Activated T-cell treated with anti-CD3 and anti-CD28 coated beads, Interleukin-2, amount 50 U/mL, for 72 hours (primary cell): ENCODE data around the gene KIAA1217. TPM values are rescaled to one million over a fixed set of nuclear protein-coding genes. Genes with fewer than 3 reads are reported as not detected.
A peak's percentile ranks its signal among the peaks of the same experiment; 100 is the strongest.

Experiments
- ATAC-seq, 2 donors: fragments of 150-1000 bp; cut with Tn5 transposase; replicated peaks in 1 of 2; 2 replicates each; pipeline ENCODE4 v1.10.0; 2021; ENCODE audit warnings: moderate library complexity in 2 of 2, mild to moderate bottlenecking in 1 of 2
- DNase-seq, 2 donors: peaks; one replicate each; pipeline ENCODE4 v3.0.0; 2021 to 2022; ENCODE audit warnings: mixed read lengths in 1 of 2
- H3K27ac Mint-ChIP-seq: one replicate; pipeline ENCODE4 v1.8.0; 2022; ENCODE audit warnings: mild to moderate bottlenecking, moderate library complexity, mixed read lengths
- H3K27me3 Mint-ChIP-seq: one replicate; pipeline ENCODE4 v1.8.0; 2022; ENCODE audit warnings: low read depth, mixed read lengths
- H3K36me3 Mint-ChIP-seq, 2 donors: one replicate each; pipeline ENCODE4 v1.8.0; 2022; ENCODE audit warnings: mixed read lengths in 2 of 2, mild to moderate bottlenecking in 1 of 2; ENCODE audit not compliant: insufficient read depth in 2 of 2
- H3K4me1 Mint-ChIP-seq: one replicate; pipeline ENCODE4 v1.8.0; 2022; ENCODE audit warnings: low read depth, mixed read lengths
- H3K4me3 Mint-ChIP-seq, 2 donors: one replicate each; pipeline ENCODE4 v1.8.0; 2022; ENCODE audit warnings: mild to moderate bottlenecking in 2 of 2, mixed read lengths in 2 of 2, moderate library complexity in 2 of 2
- H3K9me3 Mint-ChIP-seq, 2 donors: one replicate each; pipeline ENCODE4 v1.8.0; 2022; ENCODE audit warnings: mixed read lengths in 2 of 2
- total RNA-seq, 2 donors: library from RNA; stranded (reverse); gene quantifications; one replicate each; pipeline ENCODE4 v1.2.3, GENCODE V29; 2022

KIAA1217 gene
- total RNA-seq, 2 donors from 2014 or later = 0.60 to 0.84 TPM

GRCh38 chr10:24449321-24449740 is 240.4 kb downstream of the KIAA1217 start:
- H3K9me3 Mint-ChIP-seq = peaks cover 0 to 2% of the 10 kb centered on the region in 2 donors
- no peaks in the 10 kb centered on the region for H3K36me3 Mint-ChIP-seq
- H3K27me3 Mint-ChIP-seq = peaks cover 50% of the 10 kb centered on the region
- no peak for DNase-seq
- peak overlapping the region in 1 of 2 donors; percentile 51 for H3K4me3 Mint-ChIP-seq
- H3K4me1 Mint-ChIP-seq = peaks cover 18% of the 10 kb centered on the region
- peak overlapping the region; percentile 7 for H3K27ac Mint-ChIP-seq
- ATAC-seq = peak; percentile 70 to 75

- H3K27me3 Mint-ChIP-seq = peaks cover 55% of the 10 kb centered on the region
- peaks cover 0 to 2% of the 10 kb centered on the region in 2 donors for H3K9me3 Mint-ChIP-seq
- H3K27ac Mint-ChIP-seq = no peak overlapping the region
- ATAC-seq (no peak), DNase-seq (no peak)
- H3K4me1 Mint-ChIP-seq = peaks cover 18% of the 10 kb centered on the region
- H3K36me3 Mint-ChIP-seq = no peaks in the 10 kb centered on the region
- no peak overlapping the region for H3K4me3 Mint-ChIP-seq
Observed at GRCh38 chr10:24449769-24450310, 240.9 kb downstream of the KIAA1217 start.

DNA sequence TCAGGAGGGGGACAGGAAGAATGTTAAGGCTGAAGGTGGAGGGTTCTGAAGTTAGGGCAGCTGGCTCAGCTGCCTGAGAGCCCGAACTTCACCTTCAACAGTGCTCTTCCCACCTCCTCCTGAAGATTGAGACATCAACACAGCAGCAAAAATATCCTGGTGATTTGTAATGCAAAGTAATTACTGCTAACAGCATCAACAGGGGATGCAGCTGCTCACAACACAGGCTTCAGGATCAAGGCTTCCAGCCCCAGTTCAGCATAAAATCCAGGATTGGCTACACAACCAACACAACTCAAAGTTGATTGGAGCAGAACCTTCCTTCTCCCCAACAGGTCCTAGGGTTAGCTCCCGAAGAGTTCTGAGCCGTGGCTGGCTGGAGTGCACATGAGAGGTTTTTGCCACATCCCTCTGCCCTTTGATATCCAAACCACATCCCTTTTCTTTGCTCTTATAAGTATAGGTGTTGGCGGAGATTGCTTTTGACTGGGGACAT is 242.4 kb downstream of the KIAA1217 start:
- Mint-ChIP-seq H3K4me1 (peaks cover 18% of the 10 kb centered on the region), H3K27ac (no peak overlapping the region), H3K27me3 (peaks cover 70% of the 10 kb centered on the region), H3K4me3 (peak overlapping the region in 1 of 2 donors; percentile 47), H3K36me3 (no peaks in the 10 kb centered on the region), H3K9me3 (peaks cover 1 to 2% of the 10 kb centered on the region in 2 donors)
- ATAC-seq = peak in 1 of 2 donors; percentile 44
- DNase-seq = no peak

GRCh38 chr10:24452030-24452429 is 243.1 kb downstream of the KIAA1217 start:
- peaks cover 65% of the 10 kb centered on the region for H3K27me3 Mint-ChIP-seq
- peaks cover 18% of the 10 kb centered on the region for H3K4me1 Mint-ChIP-seq
- DNase-seq = no peak
- no peak overlapping the region for H3K27ac Mint-ChIP-seq
- H3K36me3 Mint-ChIP-seq = no peaks in the 10 kb centered on the region
- peak overlapping the region in 1 of 2 donors; percentile 47 for H3K4me3 Mint-ChIP-seq
- no peak for ATAC-seq
- H3K9me3 Mint-ChIP-seq = peaks cover 0 to 1% of the 10 kb centered on the region in 2 donors

GRCh38 chr10:24453404-24453830 is 244.5 kb downstream of the KIAA1217 start:
- Mint-ChIP-seq H3K4me1 (peaks cover 18% of the 10 kb centered on the region), H3K9me3 (peaks cover 0 to 1% of the 10 kb centered on the region in 2 donors), H3K27ac (no peak overlapping the region), H3K4me3 (no peak overlapping the region), H3K27me3 (peaks cover 66% of the 10 kb centered on the region), H3K36me3 (no peaks in the 10 kb centered on the region)
- DNase-seq (no peak), ATAC-seq (no peak)

GRCh38 chr10:24453973-24454372 is 245.0 kb downstream of the KIAA1217 start:
- Mint-ChIP-seq H3K4me1 (peaks cover 13% of the 10 kb centered on the region), H3K27me3 (peaks cover 68% of the 10 kb centered on the region), H3K36me3 (no peaks in the 10 kb centered on the region), H3K4me3 (no peak overlapping the region), H3K9me3 (peaks cover 0 to 1% of the 10 kb centered on the region in 2 donors), H3K27ac (no peak overlapping the region)
- ATAC-seq (no peak), DNase-seq (no peak)

GRCh38 chr10:24455447-24455846 is 246.5 kb downstream of the KIAA1217 start:
- no peak overlapping the region for H3K4me3 Mint-ChIP-seq
- H3K9me3 Mint-ChIP-seq = peaks cover under 1 to 1% of the 10 kb centered on the region in 2 donors
- ATAC-seq (no peak), DNase-seq (no peak)
- no peak overlapping the region for H3K27ac Mint-ChIP-seq
- H3K36me3 Mint-ChIP-seq = peaks cover 0 to 3% of the 10 kb centered on the region in 2 donors
- peaks cover 7% of the 10 kb centered on the region for H3K4me1 Mint-ChIP-seq
- peaks cover 62% of the 10 kb centered on the region for H3K27me3 Mint-ChIP-seq

- DNase-seq (no peak), ATAC-seq (peak in 1 of 2 donors; percentile 33)
- Mint-ChIP-seq H3K27me3 (peaks cover 64% of the 10 kb centered on the region), H3K4me1 (peaks cover 3% of the 10 kb centered on the region), H3K4me3 (no peak overlapping the region), H3K27ac (no peak overlapping the region), H3K36me3 (peaks cover 0 to 3% of the 10 kb centered on the region in 2 donors), H3K9me3 (peaks cover 1 to 2% of the 10 kb centered on the region in 2 donors)
Observed at GRCh38 chr10:24456322-24456721, 247.4 kb downstream of the KIAA1217 start.

DNA sequence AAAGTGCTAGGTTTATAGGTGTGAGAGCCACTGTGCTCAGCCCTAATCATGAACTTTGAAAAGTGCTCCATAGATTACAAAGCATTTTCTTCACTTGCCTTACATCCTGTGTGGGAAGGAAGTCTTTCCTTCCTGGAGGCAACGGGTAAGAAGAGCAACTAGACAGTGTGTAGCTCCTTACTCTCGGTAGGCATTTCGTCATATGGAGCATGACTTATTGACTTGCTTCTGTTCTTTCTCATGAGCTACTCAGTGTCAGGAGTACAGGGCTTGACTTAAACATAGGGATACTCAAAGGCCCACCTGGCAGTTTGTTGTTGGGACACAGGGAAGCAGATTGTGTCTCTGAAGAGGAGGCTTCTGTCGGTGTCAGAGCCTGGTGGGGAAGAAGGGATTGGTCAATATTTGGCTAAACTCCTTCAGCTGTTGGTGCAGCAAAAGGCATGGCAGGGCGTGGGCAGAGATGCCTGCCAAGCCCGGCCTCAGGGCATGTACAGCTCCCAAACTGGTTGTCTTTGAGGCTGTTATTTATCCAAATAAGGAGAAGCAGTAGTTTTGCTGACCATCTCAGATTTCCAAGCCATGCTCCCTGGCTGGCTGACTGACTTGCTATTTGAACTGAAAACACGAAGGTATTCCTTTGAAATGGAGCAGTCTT is 248.9 kb downstream of the KIAA1217 start:
- H3K27me3 Mint-ChIP-seq = peaks cover 68% of the 10 kb centered on the region
- peaks cover 0 to 3% of the 10 kb centered on the region in 2 donors for H3K36me3 Mint-ChIP-seq
- H3K4me1 Mint-ChIP-seq = peaks cover 5% of the 10 kb centered on the region
- ATAC-seq (no peak), DNase-seq (no peak)
- H3K27ac Mint-ChIP-seq = no peak overlapping the region
- H3K4me3 Mint-ChIP-seq = no peak overlapping the region
- H3K9me3 Mint-ChIP-seq = peaks cover 1 to 2% of the 10 kb centered on the region in 2 donors

GRCh38 chr10:24459836-24460235 is 250.9 kb downstream of the KIAA1217 start:
- no peak overlapping the region for H3K4me3 Mint-ChIP-seq
- H3K36me3 Mint-ChIP-seq = peaks cover 0 to 3% of the 10 kb centered on the region in 2 donors
- H3K27ac Mint-ChIP-seq = no peak overlapping the region
- peaks cover 26% of the 10 kb centered on the region for H3K4me1 Mint-ChIP-seq
- no peak for DNase-seq
- H3K27me3 Mint-ChIP-seq = peaks cover 51% of the 10 kb centered on the region
- H3K9me3 Mint-ChIP-seq = peaks cover 1 to 2% of the 10 kb centered on the region in 2 donors
- no peak for ATAC-seq

DNA sequence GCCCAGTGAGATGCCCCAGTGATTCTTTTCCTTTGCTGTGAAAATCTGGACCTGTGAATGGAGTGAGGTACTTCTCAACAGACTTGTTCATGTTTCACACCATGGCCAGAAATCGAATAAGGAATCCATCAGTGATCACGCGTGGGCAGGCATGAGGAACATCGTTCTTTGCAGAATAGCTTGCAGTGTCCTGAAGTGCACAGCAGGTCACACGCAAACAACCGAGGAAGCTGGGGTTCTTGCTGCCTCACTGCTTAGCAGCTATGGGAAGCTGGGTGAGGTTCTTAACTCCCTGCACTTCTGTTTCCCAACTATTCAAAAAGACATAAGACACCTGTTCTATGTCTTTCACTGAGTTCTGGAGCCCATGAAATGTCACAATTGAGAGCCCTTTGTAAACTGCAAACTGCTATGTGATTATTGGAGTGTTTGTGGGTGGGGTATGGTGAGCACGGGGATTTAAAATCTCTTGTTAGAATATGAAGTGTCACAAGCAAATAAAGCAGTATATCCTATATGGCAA is 253.4 kb downstream of the KIAA1217 start:
- ATAC-seq (no peak), DNase-seq (no peak)
- Mint-ChIP-seq H3K9me3 (peaks cover 0 to 2% of the 10 kb centered on the region in 2 donors), H3K27ac (no peak overlapping the region), H3K27me3 (peaks cover 54% of the 10 kb centered on the region), H3K4me1 (peaks cover 44% of the 10 kb centered on the region), H3K36me3 (peaks cover 0 to 3% of the 10 kb centered on the region in 2 donors), H3K4me3 (peak overlapping the region in 1 of 2 donors; percentile 49)

- Mint-ChIP-seq H3K4me3 (peak overlapping the region in 1 of 2 donors; percentile 55), H3K27ac (no peak overlapping the region), H3K36me3 (peaks cover 0 to 3% of the 10 kb centered on the region in 2 donors), H3K27me3 (peaks cover 56% of the 10 kb centered on the region), H3K4me1 (peaks cover 44% of the 10 kb centered on the region), H3K9me3 (peaks cover 0 to 2% of the 10 kb centered on the region in 2 donors)
- ATAC-seq (no peak), DNase-seq (no peak)
Observed at GRCh38 chr10:24462889-24463552, 254.1 kb downstream of the KIAA1217 start.
